ENCODE results near the gene PRDM9.
"Not testable (repeated sequence)": the region's sequence is repeated elsewhere in the genome, so short reads cannot be mapped to it uniquely, and the experiment has no call there.

Gene PRDM9

DNA sequence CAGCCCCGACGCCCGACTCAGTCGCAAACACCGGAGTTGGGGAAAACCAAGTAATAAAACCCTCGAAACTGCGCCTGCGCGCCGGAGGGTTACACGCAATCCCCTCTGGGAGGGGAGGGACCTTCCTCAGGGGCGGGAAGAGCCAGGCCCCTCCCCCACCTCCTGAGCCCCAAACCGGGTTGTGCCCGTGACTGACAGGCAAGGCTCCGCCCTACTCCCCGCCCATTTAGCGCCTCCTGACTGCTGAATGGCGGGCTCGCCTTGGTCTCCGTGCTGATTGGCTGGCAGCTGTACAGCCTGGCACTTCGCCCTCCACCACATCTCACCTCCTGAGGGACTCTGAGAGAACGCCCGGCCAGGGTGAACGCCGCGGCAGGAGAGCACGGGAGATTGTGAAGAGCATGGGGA is at the start of gene PRDM9:
Gene PRDM9, plus strand, starts transcription at position 332 of the 408 bp plus-strand sequence. CDS start 1,425 bp downstream, outside the sequence.
- no peak for DNase-seq

DNA sequence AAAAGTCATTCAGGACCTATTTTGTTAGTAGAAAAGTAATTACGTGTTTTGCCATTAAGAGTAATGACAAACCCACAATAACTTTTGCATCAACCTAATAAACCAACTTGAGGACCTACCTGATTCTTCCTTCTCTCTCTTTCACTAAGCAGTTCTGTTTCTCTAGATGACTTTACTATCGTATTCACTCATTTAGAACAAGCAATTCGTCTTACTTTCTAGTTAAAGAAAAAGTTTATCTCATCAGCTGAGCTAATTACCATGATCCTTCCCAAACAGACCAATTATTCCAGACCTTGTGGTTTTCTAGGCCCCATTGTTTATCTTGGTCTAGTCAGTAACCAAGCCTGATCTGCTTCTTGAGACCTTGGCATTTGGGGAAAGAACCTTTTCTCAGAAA is 49.6 kb upstream of the PRDM9 start:
- no peak for DNase-seq

DNA sequence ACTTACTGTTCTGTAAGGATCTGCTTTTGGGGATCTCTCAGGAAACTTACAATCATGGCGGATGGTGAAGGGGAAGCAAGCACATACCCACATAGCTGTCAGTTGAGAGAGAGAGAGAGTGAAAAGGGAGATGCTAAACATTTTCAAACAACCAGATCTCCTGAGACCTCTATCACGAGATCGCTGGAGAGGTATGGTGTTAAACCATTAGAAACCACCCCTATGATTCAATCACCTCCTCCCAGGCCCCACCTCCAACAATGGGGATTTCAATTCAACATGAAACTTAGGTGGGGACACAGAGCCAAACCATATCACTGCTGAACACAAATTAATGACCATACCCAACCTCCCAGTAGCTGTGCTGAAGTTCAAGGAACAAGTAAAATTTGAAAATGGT is 48.2 kb upstream of the PRDM9 start:
- DNase-seq: no peak

DNA sequence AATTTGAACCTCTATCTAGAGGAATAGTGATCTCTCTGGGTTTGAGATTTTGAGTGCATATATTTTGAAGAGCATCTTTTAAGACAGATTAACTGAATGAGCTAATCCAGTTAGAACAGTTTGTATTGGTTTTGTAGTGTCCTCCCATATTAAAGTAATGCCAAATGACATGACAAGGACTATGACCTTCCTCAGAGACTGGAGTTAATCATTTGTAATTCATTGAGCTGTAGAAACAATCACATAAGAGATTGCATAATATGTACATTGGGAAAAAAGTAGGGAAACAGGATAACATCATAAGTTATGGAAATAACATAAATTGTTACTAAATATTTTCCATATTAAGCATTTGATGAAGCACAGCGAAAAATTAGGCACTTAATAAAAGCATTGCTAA is 45.8 kb upstream of the PRDM9 start:
- no peak for DNase-seq

DNA sequence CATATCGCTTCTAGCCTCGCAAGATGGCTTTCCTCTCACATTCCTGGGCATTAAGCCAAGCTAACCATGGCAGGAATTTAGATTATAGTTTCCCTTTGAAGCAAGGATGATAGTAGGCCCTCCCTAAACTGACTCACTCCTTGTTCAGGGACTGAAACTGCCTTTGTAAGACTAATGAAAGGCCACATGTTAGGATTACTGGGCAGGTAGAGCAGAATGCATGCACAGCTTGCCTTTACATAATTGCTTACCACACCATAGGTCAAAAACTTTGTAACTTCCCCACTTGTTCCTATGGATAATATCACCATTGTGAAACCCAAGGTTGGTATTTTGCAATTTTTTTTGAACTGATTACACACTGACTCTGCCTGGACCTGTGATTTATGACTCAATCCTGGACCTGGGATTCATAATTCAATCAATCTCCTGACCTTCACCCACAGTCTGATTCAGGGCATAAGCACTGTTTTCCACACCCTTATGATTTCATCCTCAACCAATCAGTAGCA is 41.0 kb upstream of the PRDM9 start:
- no peak for DNase-seq

DNA sequence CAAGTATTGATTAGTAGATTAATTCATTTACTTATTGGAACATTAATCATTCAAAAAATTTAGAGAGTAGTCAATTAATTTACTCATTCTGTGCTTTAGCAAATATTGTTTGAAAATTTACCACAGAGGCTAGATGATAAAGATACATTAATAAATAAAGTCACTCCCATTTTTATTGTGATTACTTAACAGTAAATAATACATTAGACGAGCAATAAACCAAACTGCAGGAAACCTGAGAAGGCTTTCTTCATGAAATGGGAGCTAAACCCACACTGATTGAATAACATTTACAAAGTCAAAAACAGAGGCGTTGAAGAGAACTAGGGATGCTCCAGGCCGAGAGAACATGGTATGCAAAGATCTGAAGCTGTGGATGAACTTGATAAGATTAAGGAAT is 38.8 kb upstream of the PRDM9 start:
- no peak for DNase-seq

DNA sequence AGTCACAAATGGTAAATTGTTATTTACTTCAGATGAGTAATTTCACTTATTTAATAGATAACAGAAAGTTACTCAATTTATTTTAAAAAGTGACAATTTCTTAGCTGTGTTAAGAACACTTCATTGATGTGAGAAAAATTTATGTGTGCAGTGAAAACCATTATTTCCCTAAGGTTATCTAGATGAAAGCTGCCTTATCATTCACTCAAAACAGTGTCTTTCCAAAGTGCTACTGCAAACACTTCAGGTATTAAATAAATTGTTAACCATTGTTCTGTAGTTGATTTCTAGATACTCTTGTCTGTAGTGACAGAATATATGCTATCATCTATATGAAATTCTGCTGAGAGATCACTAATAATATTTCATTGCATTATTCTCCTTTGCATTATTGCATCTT is 33.5 kb upstream of the PRDM9 start:
- no peak for DNase-seq

DNA sequence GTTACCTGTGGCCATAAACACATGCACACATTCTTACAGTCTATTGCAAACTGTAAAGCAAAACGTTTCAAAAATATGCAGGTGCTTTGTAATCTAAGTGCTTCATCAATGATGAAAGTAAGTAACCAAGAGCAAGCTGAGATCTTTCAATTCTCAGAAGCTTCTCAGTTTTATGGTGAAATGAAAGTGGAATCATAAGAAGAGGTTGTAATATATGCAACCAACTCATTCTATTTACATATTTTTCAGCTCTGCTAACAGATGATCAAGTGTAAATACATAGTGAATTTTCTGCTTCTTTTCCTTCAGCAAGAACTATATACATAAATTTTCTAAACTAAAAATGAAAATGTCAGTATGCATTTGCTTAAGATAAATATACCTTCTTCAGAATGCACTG is 33.1 kb upstream of the PRDM9 start:
- DNase-seq: no peak

DNA sequence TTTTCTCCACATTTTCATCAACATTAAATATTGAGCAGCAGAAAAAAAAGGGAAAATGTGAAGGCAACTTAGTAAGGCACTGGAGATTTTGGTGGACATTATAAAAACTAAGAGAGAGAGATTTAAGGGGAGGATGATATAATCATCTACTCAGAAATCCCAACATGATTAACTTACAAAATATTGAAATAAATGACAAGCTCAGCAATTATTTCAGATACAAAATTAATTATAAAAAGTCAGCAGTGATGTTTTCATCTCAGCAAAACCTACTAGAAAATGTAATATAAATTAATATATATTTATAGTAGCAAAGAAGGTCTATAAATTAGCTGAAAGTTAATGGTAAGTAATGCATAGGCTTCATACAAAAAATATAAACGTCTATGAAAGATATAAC is 30.8 kb upstream of the PRDM9 start:
- DNase-seq: no peak

DNA sequence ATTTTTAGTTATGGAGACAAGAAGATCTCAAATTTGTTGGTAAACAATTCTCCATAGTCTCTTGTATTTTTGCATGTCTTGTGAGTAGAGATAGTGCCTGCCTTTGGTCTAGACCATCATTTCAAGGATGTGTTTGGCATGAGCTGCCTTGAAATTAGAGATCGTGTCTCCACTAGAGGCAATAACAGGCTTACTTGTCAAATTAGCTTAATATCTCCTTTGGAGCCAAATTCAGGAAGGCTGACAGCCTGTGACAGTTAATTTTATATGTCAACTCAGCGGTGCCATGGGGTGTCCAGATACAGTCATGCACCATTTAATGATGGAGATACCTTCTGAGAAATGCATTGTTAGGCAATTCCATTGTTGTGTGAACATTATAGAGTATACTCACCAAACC is 24.8 kb upstream of the PRDM9 start:
- DNase-seq: no peak

DNA sequence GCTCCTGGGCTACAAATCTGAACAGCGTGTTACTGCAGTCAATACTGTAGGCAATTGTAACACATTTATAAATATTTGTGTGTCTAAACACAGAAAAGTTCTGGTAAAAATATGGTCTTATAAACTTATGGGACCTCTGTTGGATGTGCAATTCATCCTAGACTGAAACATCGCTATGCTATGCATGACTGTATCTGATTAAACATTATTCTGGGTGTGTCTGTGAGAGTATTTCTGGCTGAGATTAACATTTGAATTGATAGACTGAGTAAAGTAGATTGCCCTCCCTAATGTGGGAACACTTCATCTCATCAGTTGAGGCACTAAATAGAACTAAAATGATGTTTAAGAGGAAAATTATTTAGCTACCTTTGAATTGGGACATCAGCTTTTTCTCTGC is 24.3 kb upstream of the PRDM9 start:
- no peak for DNase-seq

DNA sequence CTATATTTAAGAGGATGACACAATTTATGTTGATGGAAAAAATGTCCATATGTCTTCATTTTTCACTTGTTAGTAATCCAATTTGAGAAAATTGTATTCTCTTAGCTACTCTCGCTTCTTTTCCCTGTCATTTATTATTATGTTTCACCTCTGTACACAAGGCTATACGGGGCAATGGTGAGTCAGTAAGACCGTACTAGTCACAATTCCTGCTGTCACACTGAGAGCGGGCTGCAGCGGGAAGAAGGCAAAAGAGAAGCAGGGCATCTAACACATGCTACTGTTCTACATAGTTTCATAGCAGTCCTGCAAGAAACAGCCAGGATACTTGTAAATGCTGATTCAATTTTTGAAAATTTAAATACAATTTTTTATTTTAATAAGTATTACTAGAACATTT is 23.3 kb upstream of the PRDM9 start:
- DNase-seq: no peak

DNA sequence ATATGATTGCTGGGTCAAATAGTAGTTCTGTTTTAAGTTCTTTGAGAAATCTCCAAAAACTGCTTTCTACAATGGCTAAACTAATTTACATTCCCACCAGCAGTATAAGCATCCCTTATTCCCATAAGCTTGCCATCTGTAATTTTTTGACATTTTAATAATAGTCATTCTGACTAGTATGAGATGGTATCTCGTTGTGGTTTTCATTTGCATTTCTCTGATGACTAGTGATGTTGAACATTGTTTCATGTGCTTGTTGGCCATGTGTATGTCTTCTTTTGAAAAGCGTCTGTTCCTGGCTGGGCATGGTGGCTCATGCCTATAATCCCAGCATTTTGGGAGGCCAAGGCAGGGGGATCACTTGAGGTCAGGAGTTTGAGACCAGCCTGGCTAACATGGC is 21.2 kb upstream of the PRDM9 start:
- DNase-seq: not testable (repeated sequence)

DNA sequence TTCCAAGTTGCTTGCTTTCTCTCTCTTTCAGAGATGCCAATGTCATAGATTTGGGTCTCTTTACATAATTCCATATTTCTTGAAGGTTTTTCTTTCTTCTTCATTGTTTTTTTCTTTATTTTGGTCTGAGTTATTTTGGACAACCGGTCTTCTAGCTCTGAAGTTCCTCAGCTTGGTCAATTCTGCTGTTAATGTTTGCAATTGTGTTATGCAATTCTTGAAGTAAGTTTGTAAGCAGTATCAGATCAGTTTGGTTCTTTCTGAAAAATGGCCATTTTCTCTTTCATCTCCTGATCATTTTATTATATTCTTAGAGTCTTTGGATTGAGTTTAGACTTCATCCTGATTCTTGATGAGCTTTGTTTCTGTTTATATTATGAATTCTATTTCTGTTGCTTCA is 16.4 kb upstream of the PRDM9 start:
- no peak for DNase-seq

DNA sequence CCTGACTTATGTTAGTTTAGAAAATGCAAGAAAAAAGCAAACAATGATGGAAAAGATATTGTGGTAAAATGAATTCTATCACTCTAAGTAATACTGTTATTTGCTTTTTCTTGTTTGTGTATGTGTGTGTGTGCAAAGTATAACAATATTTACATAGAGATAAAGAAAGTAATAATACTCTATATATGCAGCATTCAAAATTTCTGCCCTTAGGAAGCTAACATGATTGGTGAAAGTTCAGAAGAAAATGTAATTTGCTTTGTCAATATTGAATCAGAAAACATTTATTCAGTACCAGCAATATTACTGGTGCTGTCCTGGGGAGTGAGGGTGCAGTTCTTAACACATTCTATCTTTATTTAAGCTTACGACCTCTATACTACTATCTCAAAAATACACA is 12.9 kb upstream of the PRDM9 start:
- DNase-seq: no peak

DNA sequence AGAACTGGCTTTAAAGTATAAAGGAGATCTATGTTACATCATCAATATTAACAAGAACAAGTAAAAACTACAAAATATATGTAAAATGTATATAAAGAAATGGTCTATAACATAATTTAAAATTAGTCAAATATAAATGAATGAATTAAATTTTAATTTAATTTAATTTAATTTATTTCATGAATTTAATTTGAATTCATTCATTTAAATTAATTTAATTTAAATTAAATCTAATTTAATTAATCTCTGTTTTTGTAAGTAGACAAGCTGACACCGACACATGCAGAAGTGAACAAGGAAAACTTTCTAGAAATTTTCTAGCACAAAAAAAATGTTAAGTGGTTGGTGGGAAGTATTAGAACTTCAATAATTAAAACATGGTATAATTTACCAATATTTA is 10.8 kb upstream of the PRDM9 start:
- DNase-seq: no peak

DNA sequence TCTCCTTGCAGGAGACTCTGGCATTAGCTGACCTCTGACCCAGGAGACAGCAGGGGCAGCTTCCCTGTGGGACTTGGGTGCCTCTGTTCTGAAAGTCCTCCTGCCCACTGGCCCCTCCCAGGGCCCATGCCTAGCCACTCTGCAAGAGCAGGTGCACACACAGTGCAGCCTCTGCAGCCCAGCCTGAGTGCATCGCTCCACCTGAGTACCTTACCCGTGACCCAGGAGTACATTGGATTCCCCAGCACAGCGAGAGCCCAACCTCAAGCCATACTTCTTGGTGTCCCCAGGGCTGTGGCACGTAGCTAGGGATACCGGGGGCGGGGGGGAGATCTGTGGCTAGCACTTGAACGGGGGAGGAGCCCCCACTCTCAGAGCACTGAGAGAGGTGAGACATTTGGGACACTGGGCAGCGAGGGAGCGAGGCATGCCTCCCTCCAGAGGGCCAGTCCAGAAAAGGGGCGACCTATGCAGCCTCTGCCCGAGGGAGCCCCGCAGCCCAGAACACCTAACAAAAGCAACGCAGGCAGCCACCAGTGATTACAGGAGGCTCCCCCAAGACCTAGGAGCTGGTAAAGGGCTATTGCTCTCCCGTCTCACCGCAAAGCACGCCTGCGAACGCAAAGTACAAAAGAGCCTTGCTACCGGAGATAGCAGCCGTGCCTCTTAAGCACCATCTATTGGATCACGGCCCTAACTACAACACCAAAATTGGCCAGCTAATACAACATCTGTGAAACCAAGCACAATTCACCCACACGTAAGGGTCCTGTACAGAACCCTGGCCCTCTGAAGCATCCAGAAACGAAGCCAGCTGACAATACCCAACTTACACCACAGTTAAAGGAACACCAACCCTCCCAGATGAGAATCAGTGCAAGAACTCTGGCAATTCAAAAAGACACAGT is 826 bp upstream of the PRDM9 start:
- DNase-seq: no peak

DNA sequence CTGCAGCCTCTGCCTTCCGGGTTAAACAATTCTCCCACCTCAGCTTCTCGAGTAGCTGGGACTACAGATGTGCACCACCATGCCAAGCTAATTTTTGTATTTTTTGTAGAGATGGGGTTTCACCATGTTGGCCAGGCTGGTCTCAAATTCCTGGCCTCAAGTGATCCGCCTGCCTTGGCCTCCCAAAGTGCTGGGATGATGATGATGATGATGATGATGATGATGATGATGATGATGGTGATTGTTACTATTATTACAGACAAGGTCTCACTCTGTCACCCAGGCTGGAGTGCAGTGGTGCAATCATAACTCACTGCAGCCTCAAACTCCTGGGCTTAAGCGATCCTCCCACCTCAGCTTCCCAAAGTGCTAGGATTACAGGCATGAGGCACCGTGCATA is 3.0 kb downstream of the PRDM9 start:
- not testable (repeated sequence) for DNase-seq

DNA sequence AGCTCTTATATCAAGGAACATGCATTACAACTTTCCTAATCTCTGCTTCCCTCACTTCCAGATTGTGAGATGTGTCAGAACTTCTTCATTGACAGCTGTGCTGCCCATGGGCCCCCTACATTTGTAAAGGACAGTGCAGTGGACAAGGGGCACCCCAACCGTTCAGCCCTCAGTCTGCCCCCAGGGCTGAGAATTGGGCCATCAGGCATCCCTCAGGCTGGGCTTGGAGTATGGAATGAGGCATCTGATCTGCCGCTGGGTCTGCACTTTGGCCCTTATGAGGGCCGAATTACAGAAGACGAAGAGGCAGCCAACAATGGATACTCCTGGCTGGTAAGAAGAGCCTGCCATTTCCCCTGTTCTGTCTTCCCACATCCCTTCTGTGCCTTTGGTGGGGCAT is 15.1 kb downstream of the PRDM9 start:
- DNase-seq: no peak

DNA sequence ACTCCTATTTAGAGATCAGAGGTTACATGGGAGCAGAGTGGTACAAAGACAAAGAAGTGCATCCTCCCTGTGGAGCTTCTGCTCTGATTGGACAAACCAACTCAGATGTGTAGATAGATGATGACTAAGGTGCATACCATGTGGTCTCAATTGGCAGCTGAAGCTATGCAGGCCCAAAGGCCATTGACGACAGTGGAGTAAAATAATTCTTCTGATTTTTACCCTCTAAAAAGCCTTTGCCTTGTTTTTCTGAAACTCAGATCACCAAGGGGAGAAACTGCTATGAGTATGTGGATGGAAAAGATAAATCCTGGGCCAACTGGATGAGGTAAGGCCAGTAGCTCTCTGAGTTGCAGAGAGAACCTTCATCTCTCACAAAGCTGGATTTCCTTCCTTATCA is 15.6 kb downstream of the PRDM9 start:
- DNase-seq: no peak

DNA sequence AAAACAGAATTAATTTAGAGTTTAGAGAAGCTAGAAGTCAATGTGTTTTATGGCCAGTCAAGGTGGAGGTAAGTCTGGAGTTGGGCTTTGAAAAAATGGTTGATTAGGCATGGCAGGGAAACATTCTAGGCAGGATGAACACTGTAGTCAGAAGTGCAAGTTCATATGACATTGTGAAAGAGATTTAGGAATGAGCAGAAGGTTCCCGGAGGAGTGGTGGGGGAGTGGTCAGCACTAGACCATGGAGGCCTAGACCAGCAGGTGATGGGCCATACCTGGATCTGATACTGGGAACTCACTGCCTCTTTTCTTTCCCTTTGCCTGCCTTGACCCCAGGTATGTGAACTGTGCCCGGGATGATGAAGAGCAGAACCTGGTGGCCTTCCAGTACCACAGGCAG is 16.6 kb downstream of the PRDM9 start:
- no peak for DNase-seq

DNA sequence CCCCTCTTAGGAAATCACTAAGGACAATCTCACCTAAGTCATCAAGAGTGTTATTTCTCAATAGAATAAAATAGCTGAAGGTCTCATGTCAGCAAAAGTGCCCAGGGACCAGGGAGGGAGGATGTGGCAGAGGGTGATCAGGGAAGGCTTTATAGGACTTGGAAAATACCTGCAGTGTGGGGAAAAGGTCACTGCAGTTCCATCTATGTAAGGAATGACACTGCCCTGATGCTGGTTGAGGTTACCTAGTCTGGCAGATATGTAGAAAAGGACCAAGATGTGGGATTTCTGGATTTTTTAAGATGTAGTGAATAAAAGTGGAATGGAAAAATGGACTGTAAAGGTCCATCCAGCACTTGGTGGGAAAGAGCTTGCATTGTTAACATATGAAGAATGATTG is 18.3 kb downstream of the PRDM9 start:
- no peak for DNase-seq

DNA sequence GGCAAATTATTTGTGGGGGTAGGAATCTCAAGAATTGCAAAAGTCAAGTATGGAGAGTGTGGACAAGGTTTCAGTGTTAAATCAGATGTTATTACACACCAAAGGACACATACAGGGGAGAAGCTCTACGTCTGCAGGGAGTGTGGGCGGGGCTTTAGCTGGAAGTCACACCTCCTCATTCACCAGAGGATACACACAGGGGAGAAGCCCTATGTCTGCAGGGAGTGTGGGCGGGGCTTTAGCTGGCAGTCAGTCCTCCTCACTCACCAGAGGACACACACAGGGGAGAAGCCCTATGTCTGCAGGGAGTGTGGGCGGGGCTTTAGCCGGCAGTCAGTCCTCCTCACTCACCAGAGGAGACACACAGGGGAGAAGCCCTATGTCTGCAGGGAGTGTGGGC is 19.2 kb downstream of the PRDM9 start:
- not testable (repeated sequence) for DNase-seq

DNA sequence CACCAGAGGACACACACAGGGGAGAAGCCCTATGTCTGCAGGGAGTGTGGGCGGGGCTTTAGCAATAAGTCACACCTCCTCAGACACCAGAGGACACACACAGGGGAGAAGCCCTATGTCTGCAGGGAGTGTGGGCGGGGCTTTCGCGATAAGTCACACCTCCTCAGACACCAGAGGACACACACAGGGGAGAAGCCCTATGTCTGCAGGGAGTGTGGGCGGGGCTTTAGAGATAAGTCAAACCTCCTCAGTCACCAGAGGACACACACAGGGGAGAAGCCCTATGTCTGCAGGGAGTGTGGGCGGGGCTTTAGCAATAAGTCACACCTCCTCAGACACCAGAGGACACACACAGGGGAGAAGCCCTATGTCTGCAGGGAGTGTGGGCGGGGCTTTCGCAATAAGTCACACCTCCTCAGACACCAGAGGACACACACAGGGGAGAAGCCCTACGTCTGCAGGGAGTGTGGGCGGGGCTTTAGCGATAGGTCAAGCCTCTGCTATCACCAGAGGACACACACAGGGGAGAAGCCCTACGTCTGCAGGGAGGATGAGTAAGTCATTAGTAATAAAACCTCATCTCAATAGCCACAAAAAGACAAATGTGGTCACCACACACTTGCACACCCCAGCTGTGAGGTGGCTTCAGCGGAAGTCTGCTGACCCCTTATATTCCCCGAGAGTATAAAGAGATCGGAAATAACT is 20.0 kb downstream of the PRDM9 start:
- DNase-seq: not testable (repeated sequence)

Measured in activated T-cell treated with anti-CD3 and anti-CD28 coated beads, Interleukin-2, amount 50 U/mL, for 1 hour (primary cell).